Activated naive CD8-positive, alpha-beta T cell treated with anti-CD3 and anti-CD28 coated beads, Interleukin-2, amount 10 ng/mL, durations not matched to agents 7 days and 5 days (primary cell): ENCODE data around the gene TLL2. TPM values are rescaled to one million over a fixed set of nuclear protein-coding genes. Genes with fewer than 3 reads are reported as not detected.
A peak's percentile ranks its signal among the peaks of the same experiment; 100 is the strongest.

Experiments
- ATAC-seq: fragments of 150-1000 bp; cut with Tn5 transposase; one replicate; pipeline ENCODE4 v1.10.0; 2021; ENCODE audit warnings: low read depth, moderate library complexity
- POLR2A ChIA-PET: fragments of 350-600 bp; sonication (Branson Sonifier 250); formaldehyde crosslinking; loops from one replicate; lab custom pipeline; 2021; ENCODE audit warnings: antibody characterized with exemption; lab: Charles Lee
- DNase-seq: peaks from one replicate; pipeline ENCODE4 v3.0.0; 2021
- H3K27ac Mint-ChIP-seq: one replicate; pipeline ENCODE4 v1.8.0; 2022; ENCODE audit warnings: mild to moderate bottlenecking, mixed read lengths
- H3K27me3 Mint-ChIP-seq: one replicate; pipeline ENCODE4 v1.8.0; 2022; ENCODE audit warnings: mild to moderate bottlenecking, moderate library complexity, mixed read lengths
- H3K36me3 Mint-ChIP-seq: one replicate; pipeline ENCODE4 v1.8.0; 2021; ENCODE audit warnings: mild to moderate bottlenecking, mixed read lengths
- H3K4me1 Mint-ChIP-seq: one replicate; pipeline ENCODE4 v1.8.0; 2021; ENCODE audit warnings: mixed read lengths
- H3K4me3 Mint-ChIP-seq: one replicate; pipeline ENCODE4 v1.8.0; 2022; ENCODE audit warnings: mild to moderate bottlenecking, moderate library complexity, mixed read lengths
- H3K9me3 Mint-ChIP-seq: one replicate; pipeline ENCODE4 v1.8.0; 2021; ENCODE audit warnings: mixed read lengths
- total RNA-seq, 2 experiments: library from RNA; stranded (reverse); gene quantifications; one replicate each; pipeline ENCODE4 v1.2.3, GENCODE V29; 2021

The TLL2 gene
- total RNA-seq, 2 experiments from 2014 or later: not detected

GRCh38 chr10:96524741-96525140, 11.0 kb upstream of the TLL2 start:
- no peak overlapping the region for H3K27ac Mint-ChIP-seq
- no peak for DNase-seq
- ATAC-seq: no peak
- POLR2A ChIA-PET: no interaction called here
- H3K36me3 Mint-ChIP-seq: peaks cover 31% of the 10 kb centered on the region
- H3K27me3 Mint-ChIP-seq: no peaks in the 10 kb centered on the region
- no peaks in the 10 kb centered on the region for H3K9me3 Mint-ChIP-seq
- H3K4me3 Mint-ChIP-seq: no peak overlapping the region
- no peaks in the 10 kb centered on the region for H3K4me1 Mint-ChIP-seq

DNA sequence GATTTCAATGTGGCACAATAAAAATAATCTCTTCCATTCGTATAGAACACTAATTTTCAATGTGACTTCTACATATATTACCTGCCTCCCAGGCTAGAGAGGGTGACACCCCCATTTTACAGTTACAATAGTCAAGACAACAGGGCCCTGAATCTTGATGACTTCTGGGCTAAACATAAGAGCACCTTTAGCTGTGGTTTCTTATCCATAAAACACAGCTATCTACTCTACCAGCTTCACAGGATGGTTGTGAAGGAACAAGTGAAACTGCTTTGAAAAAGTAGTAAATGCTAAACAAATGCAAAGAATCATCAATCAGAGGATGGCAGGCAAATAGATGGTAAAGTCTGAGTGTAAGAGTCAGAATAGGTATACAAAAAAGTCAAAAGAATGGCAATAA, 3.6 kb upstream of the TLL2 start:
- no peak overlapping the region for H3K27ac Mint-ChIP-seq
- peaks cover 29% of the 10 kb centered on the region for H3K27me3 Mint-ChIP-seq
- peaks cover 18% of the 10 kb centered on the region for H3K36me3 Mint-ChIP-seq
- DNase-seq: no peak
- POLR2A ChIA-PET: no interaction called here
- no peaks in the 10 kb centered on the region for H3K9me3 Mint-ChIP-seq
- no peak for ATAC-seq
- H3K4me3 Mint-ChIP-seq: no peak overlapping the region
- H3K4me1 Mint-ChIP-seq: peaks cover 11% of the 10 kb centered on the region

DNA sequence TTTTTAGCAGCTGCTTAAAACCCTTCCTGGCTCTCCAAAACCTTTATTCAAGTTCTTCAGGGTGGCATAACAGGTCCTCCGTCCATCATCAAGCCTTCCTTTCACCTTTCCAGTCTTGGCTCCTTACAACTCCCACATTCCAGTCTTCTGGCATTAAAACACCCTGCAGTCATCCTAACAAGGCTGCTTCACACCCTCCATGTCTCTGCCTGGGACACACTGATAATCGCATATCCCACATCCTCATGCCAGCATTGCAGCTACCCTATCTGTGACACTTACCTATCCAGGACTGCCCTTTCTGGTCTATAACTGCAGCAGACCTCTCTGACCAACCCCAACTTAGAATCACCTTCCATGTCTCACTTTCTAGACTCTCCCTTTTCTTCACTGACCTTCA, 2.6 kb upstream of the TLL2 start:
- Mint-ChIP-seq H3K36me3 (peaks cover 14% of the 10 kb centered on the region), H3K4me3 (no peak overlapping the region), H3K27ac (no peak overlapping the region), H3K9me3 (no peaks in the 10 kb centered on the region), H3K27me3 (peaks cover 38% of the 10 kb centered on the region), H3K4me1 (peaks cover 14% of the 10 kb centered on the region)
- ATAC-seq: no peak
- POLR2A ChIA-PET: no interaction called here
- no peak for DNase-seq

DNA sequence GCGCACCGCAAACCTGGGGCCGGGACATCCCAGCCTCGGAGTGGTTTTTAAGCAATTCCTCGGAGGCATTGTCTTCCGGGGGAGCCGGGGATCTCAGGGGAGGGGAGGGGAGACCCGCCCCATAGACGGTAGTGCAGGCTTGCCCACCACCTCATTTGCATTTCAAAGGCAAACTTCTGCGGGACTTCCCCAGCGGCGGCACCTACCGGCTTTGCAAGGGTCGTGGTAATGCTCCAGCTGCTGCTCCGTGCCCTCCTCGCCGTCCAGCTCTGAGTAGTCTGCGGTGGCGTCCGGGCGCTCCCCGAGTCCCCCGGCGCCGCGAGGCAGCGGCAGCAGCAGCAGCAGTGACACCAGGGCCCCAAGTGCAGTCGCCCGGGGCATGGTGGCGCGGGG, 425 bp downstream of the TLL2 start:
- Mint-ChIP-seq H3K4me1 (peaks cover 14% of the 10 kb centered on the region), H3K27me3 (peaks cover 54% of the 10 kb centered on the region), H3K36me3 (peaks cover 4% of the 10 kb centered on the region), H3K9me3 (no peaks in the 10 kb centered on the region), H3K4me3 (peak overlapping the region; percentile 69), H3K27ac (no peak overlapping the region)
- POLR2A ChIA-PET: interaction anchor here (1.2 to 1.3 kb wide), 2 partner anchors 10 to 74 kb away, joined by 3 read pairs; no protein-coding TSS in a partner anchor
- DNase-seq (no peak), ATAC-seq (no peak)

GRCh38 chr10:96512524-96513304, 1.0 kb downstream of the TLL2 start:
- no peak overlapping the region for H3K27ac Mint-ChIP-seq
- peak overlapping the region; percentile 69 for H3K4me3 Mint-ChIP-seq
- peaks cover 54% of the 10 kb centered on the region for H3K27me3 Mint-ChIP-seq
- H3K36me3 Mint-ChIP-seq: peaks cover 4% of the 10 kb centered on the region
- H3K4me1 Mint-ChIP-seq: peaks cover 14% of the 10 kb centered on the region
- DNase-seq: peak; percentile 38
- ATAC-seq: no peak
- no peaks in the 10 kb centered on the region for H3K9me3 Mint-ChIP-seq
- POLR2A ChIA-PET: no interaction called here

DNA sequence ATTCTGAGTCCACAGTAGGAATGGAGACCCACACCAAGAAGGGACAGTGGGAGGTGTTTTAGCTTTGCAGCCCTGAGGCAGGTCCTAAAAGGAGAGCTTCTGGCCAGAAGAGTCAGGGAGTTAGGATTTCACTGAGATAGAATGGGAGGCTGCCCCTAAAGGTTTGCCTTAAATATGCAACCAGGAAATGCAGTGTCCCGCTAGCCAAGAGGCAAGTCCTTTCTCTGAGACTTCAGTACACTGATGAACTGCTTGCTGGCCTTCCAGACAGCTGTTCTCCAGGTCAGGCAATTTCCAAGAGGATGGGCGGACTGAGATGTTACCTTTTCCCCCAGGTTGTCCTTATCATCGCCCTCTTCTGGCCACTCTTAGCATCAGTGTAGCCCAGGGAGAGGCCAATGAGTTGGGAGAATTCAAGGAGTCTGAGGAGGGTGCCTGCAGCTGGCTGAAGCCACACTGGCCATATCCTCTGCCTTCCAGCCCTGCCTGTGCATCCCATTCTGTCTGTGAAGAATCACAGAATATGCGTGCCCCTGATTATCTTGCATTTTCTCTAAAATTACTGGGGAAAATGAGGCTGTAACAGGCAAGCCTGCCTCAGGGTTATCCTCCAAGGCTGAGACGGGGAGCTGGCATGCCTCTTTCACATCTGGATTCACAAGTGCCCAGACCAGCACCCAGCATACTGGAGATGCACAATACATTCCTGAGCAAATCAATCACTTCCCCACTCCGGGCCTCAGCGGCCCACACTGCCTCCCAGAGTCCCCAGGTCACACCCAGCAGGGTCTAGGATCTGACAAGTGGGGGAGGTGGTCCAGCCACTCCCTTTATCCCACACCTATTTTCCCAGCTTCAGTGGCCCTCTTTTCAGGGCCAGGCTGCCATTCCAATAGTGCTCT, 2.4 kb downstream of the TLL2 start:
- ATAC-seq (no peak), DNase-seq (no peak)
- Mint-ChIP-seq H3K4me1 (peaks cover 14% of the 10 kb centered on the region), H3K27ac (no peak overlapping the region), H3K4me3 (no peak overlapping the region), H3K36me3 (peaks cover 3% of the 10 kb centered on the region), H3K27me3 (peaks cover 53% of the 10 kb centered on the region), H3K9me3 (no peaks in the 10 kb centered on the region)
- POLR2A ChIA-PET: no interaction called here

DNA sequence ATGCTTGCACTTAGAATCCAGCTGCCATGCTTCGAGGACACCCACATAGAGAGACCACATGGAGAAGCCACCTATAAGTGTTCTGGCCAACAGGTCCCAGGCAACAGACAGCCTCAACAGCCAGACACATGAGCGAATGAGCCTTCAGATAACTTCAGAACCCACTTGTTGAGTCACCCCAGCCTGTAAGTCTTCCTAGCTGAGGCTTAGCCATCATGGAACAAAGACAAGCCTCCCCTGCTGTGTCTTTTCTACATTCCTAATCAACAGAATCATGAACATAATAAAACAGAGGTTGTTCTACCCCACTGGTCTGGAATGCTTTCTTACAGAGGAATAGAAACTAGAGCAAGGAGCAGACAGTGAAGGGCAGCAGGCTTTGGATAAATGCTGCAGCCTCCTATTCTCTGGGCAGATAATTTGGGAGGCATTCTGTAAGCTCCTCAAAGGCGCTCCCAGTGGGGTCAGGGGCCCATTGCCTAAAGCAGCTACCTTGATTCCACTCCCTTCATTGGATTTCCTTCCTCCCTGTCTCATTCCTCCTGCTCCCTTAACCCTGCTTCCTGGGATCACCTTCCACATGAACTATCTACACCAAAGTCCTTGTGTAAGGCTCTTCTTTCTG, 4.6 kb downstream of the TLL2 start:
- POLR2A ChIA-PET: no interaction called here
- no peak for DNase-seq
- ATAC-seq: no peak
- Mint-ChIP-seq H3K4me1 (peaks cover 10% of the 10 kb centered on the region), H3K4me3 (no peak overlapping the region), H3K27me3 (peaks cover 34% of the 10 kb centered on the region), H3K27ac (no peak overlapping the region), H3K36me3 (no peaks in the 10 kb centered on the region), H3K9me3 (no peaks in the 10 kb centered on the region)

- DNase-seq (no peak), ATAC-seq (no peak)
- H3K4me1 Mint-ChIP-seq: peaks cover 1% of the 10 kb centered on the region
- H3K4me3 Mint-ChIP-seq: no peak overlapping the region
- peaks cover 23% of the 10 kb centered on the region for H3K27me3 Mint-ChIP-seq
- H3K9me3 Mint-ChIP-seq: no peaks in the 10 kb centered on the region
- no peaks in the 10 kb centered on the region for H3K36me3 Mint-ChIP-seq
- POLR2A ChIA-PET: no interaction called here
- no peak overlapping the region for H3K27ac Mint-ChIP-seq
Measured at GRCh38 chr10:96507044-96507443, 6.7 kb downstream of the TLL2 start.

GRCh38 chr10:96505150-96506136, 8.3 kb downstream of the TLL2 start:
- Mint-ChIP-seq H3K4me1 (no peaks in the 10 kb centered on the region), H3K27ac (no peak overlapping the region), H3K27me3 (peaks cover 9% of the 10 kb centered on the region), H3K9me3 (no peaks in the 10 kb centered on the region), H3K36me3 (no peaks in the 10 kb centered on the region), H3K4me3 (no peak overlapping the region)
- ATAC-seq (no peak), DNase-seq (no peak)
- POLR2A ChIA-PET: no interaction called here

DNA sequence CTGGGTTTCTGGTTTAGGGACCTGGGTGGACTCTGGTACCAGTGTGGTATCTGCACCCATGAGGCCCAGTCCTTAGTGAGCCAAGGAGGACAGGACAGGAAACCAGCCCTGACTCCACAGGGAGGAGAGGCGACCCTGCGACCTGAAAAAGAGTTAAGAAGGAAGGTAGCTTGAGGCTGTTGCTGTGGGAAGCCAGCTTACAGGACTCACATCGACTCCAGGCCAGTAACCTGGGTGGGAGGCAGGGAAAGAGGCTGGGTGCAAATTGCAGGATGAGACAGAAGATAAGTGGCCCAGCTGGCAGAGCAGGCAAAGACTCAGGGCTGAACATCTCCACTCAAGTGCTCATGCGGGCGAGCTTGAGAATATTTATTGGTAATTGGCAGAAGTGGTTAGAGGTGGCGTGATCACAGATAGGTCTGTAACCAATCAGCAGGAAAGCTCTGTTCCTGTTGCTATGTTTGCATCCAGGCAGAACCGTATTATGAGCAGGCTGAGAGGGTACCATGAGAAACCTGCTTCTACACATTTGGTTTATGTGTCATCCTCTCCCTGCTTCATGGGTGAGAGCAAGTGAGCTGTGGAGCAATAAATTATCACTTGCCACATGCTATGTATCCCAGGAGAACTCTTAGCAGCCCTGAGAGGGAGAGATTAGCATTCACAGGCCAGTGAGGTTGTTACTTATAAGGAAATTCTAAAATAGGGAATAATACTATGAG, 11.0 kb downstream of the TLL2 start:
- no peaks in the 10 kb centered on the region for H3K4me1 Mint-ChIP-seq
- no peak for DNase-seq
- no peak for ATAC-seq
- POLR2A ChIA-PET: no interaction called here
- peaks cover 2% of the 10 kb centered on the region for H3K27me3 Mint-ChIP-seq
- H3K4me3 Mint-ChIP-seq: no peak overlapping the region
- no peak overlapping the region for H3K27ac Mint-ChIP-seq
- no peaks in the 10 kb centered on the region for H3K9me3 Mint-ChIP-seq
- no peaks in the 10 kb centered on the region for H3K36me3 Mint-ChIP-seq

DNA sequence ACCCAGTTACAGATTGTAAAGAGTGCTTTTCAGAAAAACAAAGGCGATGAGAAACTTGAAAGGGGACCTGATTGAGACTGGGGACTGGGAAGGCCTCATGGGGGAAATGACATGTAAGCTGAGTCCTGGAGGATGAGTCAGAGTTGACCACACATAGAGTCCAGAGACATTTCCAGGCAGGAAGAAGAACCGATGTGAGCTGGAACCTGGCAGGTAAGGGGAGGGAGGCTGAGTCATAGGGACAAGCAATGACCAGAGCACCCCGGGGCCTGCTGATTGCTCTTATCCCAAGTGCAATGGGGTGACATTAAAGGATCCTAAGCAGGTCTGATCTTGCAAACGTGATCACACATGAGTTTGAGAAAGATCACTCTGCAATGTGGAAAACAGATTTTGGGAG, 11.7 kb downstream of the TLL2 start:
- POLR2A ChIA-PET: no interaction called here
- no peak for DNase-seq

GRCh38 chr10:96500519-96500918, 13.2 kb downstream of the TLL2 start:
- POLR2A ChIA-PET: no interaction called here

More for the DNA sequence above, 11.7 kb downstream of the TLL2 start:
- H3K9me3 Mint-ChIP-seq: no peaks in the 10 kb centered on the region
- no peak for ATAC-seq
- H3K4me1 Mint-ChIP-seq: no peaks in the 10 kb centered on the region
- H3K27ac Mint-ChIP-seq: no peak overlapping the region
- no peaks in the 10 kb centered on the region for H3K36me3 Mint-ChIP-seq
- H3K27me3 Mint-ChIP-seq: peaks cover 4% of the 10 kb centered on the region
- no peak overlapping the region for H3K4me3 Mint-ChIP-seq

More at GRCh38 chr10:96500519-96500918, 13.2 kb downstream of the TLL2 start:
- Mint-ChIP-seq H3K9me3 (no peaks in the 10 kb centered on the region), H3K27ac (no peak overlapping the region), H3K36me3 (no peaks in the 10 kb centered on the region), H3K4me3 (no peak overlapping the region), H3K27me3 (peaks cover 6% of the 10 kb centered on the region), H3K4me1 (no peaks in the 10 kb centered on the region)
- no peak for ATAC-seq
- no peak for DNase-seq
